Measurements from ENCODE around the gene CCNB1IP1. TPM values are rescaled to one million over a fixed set of nuclear protein-coding genes. Genes with fewer than 3 reads are reported as not detected.
"Not testable (repeated sequence)": the region's sequence is repeated elsewhere in the genome, so short reads cannot be mapped to it uniquely, and the experiment has no call there.

Gene CCNB1IP1
- total RNA-seq, 1 donor from 2014 or later: 60.5 TPM

DNA sequence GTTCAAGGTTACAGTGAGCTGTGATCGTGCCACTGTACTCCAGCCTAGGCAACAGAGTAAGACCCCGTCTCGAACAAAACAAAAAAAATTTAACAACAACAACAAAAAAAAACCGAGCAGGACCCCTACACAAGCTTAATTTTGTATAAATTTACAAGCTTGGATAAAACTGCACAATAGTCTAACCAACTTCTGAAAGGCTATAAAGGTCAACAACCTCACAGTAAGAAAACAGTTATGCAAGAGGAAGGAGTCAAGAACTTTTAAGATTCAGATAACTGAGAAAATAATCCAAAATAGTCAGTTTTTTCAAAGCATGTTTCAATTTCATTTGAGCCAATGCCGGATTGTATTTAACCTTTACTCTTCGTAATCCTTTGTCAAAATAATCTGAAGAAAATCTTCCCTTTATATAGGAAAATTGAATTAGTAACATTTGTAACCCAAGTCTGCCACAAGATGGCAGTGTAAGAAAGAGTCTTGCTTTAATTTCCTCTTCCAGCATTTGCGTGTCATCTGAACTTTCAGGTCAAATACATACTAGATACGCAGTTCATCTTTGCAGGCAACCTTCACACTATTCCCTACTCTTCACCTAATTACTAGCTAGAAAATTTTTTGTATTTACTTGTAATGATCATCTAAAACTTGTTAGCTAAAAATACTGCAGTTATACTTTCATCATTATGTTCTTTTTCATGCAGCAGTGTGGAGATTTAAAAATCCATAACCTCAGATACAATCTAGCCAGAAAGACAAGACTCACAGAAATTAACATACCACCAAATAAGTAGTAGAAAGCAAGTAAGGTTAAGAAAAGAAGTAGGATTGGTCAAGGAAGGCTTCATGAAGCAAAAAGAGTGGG lies 5.8 kb downstream of the CCNB1IP1 start:
- H3K4me3 Mint-ChIP-seq: peak overlapping the region; percentile 56
- no peaks in the 10 kb centered on the region for H3K27me3 Mint-ChIP-seq
- intact Hi-C loops (cut with micrococcal nuclease): loop anchor here (1.0 kb wide), 4 partner anchors 16 to 282 kb away; partner anchors contain the start of genes APEX1 and PARP2
- DNase-seq: peak; percentile 83
- peaks cover 31% of the 10 kb centered on the region for H3K4me1 Mint-ChIP-seq
- no peaks in the 10 kb centered on the region for H3K9me3 Mint-ChIP-seq
- peaks cover 43% of the 10 kb centered on the region for H3K36me3 Mint-ChIP-seq (ENCODE audit: low read depth)
- peak overlapping the region; percentile 31 for H3K27ac Mint-ChIP-seq

DNA sequence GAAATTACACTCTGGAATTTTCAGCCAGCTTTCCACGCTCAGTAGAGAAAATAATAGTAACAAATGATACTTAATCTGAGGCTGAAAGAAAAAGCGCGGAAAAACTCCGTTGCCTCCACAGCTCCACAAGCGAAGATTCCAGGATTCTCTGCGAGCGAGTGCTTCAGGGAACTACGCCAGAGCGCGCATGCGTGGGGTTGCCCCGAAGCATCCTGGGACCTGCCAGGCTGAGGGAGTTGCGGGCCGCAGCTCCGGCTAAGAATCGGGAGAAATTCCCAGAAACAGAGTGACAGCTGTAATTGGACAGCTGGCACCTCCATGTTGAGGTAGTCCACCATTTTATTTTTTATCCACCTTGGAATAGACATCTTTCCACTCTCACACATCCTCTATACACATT lies 15.4 kb downstream of the CCNB1IP1 start:
- H3K4me3 Mint-ChIP-seq: no peak overlapping the region
- peaks cover 56% of the 10 kb centered on the region for H3K36me3 Mint-ChIP-seq (ENCODE audit: low read depth)
- H3K4me1 Mint-ChIP-seq: peaks cover 1% of the 10 kb centered on the region
- no peaks in the 10 kb centered on the region for H3K9me3 Mint-ChIP-seq
- DNase-seq: no peak
- no peaks in the 10 kb centered on the region for H3K27me3 Mint-ChIP-seq
- intact Hi-C loops (cut with micrococcal nuclease): no loop called here
- no peak overlapping the region for H3K27ac Mint-ChIP-seq

DNA sequence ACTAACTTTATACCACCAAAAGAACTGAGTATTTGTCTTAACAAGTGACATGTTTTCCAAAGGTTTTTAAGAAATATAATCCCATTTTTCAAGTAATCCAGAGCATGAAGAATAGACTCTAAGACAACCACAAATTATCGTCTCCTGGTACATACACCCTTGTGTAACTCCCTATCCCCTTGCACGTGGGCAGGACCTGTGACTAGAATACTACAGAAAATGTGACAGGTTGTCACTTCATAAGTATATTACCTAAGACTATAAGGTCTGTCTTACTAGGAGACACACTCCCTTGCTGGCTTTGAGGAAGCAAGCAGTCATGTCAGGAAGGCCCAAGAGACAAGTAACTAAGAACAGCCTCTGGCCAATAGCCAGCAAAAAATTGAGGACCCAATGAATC lies 19.1 kb downstream of the CCNB1IP1 start:
- H3K9me3 Mint-ChIP-seq: no peaks in the 10 kb centered on the region
- DNase-seq: no peak
- H3K27ac Mint-ChIP-seq: no peak overlapping the region
- peaks cover 52% of the 10 kb centered on the region for H3K36me3 Mint-ChIP-seq (ENCODE audit: low read depth)
- H3K4me1 Mint-ChIP-seq: peaks cover 6% of the 10 kb centered on the region
- no peaks in the 10 kb centered on the region for H3K27me3 Mint-ChIP-seq
- no peak overlapping the region for H3K4me3 Mint-ChIP-seq
- intact Hi-C loops (cut with micrococcal nuclease): no loop called here

- H3K4me1 Mint-ChIP-seq: peaks cover 21% of the 10 kb centered on the region
These were observed 27.0 kb downstream of the CCNB1IP1 start for GRCh38 chr14:20306079-20306423.

DNA sequence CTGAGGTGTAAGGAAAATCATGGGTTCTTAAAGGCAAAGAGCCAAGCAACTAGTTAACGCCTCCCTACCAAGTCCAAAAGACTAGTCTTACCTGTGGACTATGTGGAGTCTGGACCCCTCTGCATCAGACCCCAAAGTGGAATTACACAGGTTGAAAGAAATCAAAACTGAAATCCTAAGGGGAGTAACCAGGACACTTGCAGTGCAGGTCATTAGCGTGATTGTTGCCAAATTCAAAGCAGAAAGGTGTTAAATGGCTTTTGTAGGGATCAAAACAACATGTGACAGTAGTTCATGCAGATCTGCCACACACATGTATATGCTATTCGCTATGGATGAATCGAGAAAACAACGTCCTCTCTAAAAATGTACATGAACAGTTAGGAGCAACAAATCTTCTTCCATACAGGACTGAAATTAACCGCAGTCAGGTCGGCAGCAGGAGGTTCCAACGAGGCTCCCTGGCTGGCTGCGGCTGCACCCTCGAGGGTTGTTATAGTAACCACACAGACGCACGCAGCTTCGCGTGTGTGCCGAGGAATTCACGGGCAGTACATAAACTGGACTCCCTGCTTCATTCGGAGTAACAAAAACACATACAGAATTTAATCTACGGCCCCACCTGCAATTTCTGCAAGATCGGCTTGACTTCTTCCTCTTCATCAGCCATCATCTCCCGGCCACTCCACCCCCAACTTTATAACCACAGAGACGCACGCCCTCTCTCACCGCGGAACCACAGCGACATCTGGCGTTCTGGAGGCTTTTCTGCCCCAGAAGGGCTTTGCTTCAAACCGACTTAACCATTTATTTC lies 27.6 kb downstream of the CCNB1IP1 start, which contains the start of gene TTC5:
Gene TTC5 (minus strand): TSS at position 687 of the 814 bp plus-strand sequence. CDS start 14 bp downstream, at position 673.
- peak within 1 kb of the TSS; percentile 79 for H3K27ac Mint-ChIP-seq
- H3K9me3 Mint-ChIP-seq: no peaks in the 10 kb centered on the region
- H3K36me3 Mint-ChIP-seq (ENCODE audit: low read depth): peaks cover 16% of the 10 kb centered on the region
- H3K4me3 Mint-ChIP-seq: peak within 1 kb of the TSS; percentile 90
- DNase-seq: peak; percentile 97
- H3K4me1 Mint-ChIP-seq: peaks cover 21% of the 10 kb centered on the region
- peaks cover 2% of the 10 kb centered on the region for H3K27me3 Mint-ChIP-seq
- intact Hi-C loops (cut with micrococcal nuclease): loop anchor here (1.0 kb wide), 1 partner anchor 304 kb away; no protein-coding TSS in a partner anchor

More at GRCh38 chr14:20306079-20306423, 27.0 kb downstream of the CCNB1IP1 start:
- DNase-seq: no peak
- H3K27ac Mint-ChIP-seq: no peak overlapping the region
- H3K9me3 Mint-ChIP-seq: no peaks in the 10 kb centered on the region
- intact Hi-C loops (cut with micrococcal nuclease): no loop called here
- peaks cover 11% of the 10 kb centered on the region for H3K36me3 Mint-ChIP-seq (ENCODE audit: low read depth)
- peak overlapping the region; percentile 90 for H3K4me3 Mint-ChIP-seq
- H3K27me3 Mint-ChIP-seq: peaks cover 2% of the 10 kb centered on the region

GRCh38 chr14:20302042-20302755 lies 30.9 kb downstream of the CCNB1IP1 start:
- Mint-ChIP-seq H3K27me3 (peaks cover 2% of the 10 kb centered on the region), H3K4me3 (no peak overlapping the region), H3K4me1 (peaks cover 21% of the 10 kb centered on the region), H3K9me3 (no peaks in the 10 kb centered on the region), H3K27ac (no peak overlapping the region), H3K36me3 (ENCODE audit: low read depth) (peaks cover 35% of the 10 kb centered on the region)
- intact Hi-C loops (cut with micrococcal nuclease): no loop called here
- DNase-seq: no peak

- H3K27ac Mint-ChIP-seq: no peak overlapping the region
- H3K4me1 Mint-ChIP-seq: peaks cover 7% of the 10 kb centered on the region
- H3K9me3 Mint-ChIP-seq: no peaks in the 10 kb centered on the region
- H3K27me3 Mint-ChIP-seq: no peaks in the 10 kb centered on the region
- peaks cover 53% of the 10 kb centered on the region for H3K36me3 Mint-ChIP-seq (ENCODE audit: low read depth)
- H3K4me3 Mint-ChIP-seq: no peak overlapping the region
- intact Hi-C loops (cut with micrococcal nuclease): no loop called here
- DNase-seq: no peak
These were observed 38.0 kb downstream of the CCNB1IP1 start for GRCh38 chr14:20295067-20295466.

GRCh38 chr14:20294636-20295035 lies 38.4 kb downstream of the CCNB1IP1 start:
- intact Hi-C loops (cut with micrococcal nuclease): no loop called here
- H3K4me3 Mint-ChIP-seq: no peak overlapping the region
- no peaks in the 10 kb centered on the region for H3K9me3 Mint-ChIP-seq
- peaks cover 55% of the 10 kb centered on the region for H3K36me3 Mint-ChIP-seq (ENCODE audit: low read depth)
- peak overlapping the region; percentile 21 for H3K27ac Mint-ChIP-seq
- peaks cover 7% of the 10 kb centered on the region for H3K4me1 Mint-ChIP-seq
- no peaks in the 10 kb centered on the region for H3K27me3 Mint-ChIP-seq
- no peak for DNase-seq

- intact Hi-C loops (cut with micrococcal nuclease); H3K27ac Mint-ChIP-seq; H3K4me1 Mint-ChIP-seq; H3K27me3 Mint-ChIP-seq; H3K4me3 Mint-ChIP-seq; DNase-seq; H3K9me3 Mint-ChIP-seq: not testable (repeated sequence)
- H3K36me3 Mint-ChIP-seq (ENCODE audit: low read depth): peaks cover 69% of the 10 kb centered on the region
These were observed 51.1 kb downstream of the CCNB1IP1 start for GRCh38 chr14:20281998-20282397.

GRCh38 chr14:20280265-20280664 lies 52.8 kb downstream of the CCNB1IP1 start:
- H3K4me1 Mint-ChIP-seq; H3K9me3 Mint-ChIP-seq; H3K4me3 Mint-ChIP-seq; intact Hi-C loops (cut with micrococcal nuclease); H3K27me3 Mint-ChIP-seq; H3K27ac Mint-ChIP-seq: not testable (repeated sequence)
- peaks cover 56% of the 10 kb centered on the region for H3K36me3 Mint-ChIP-seq (ENCODE audit: low read depth)
- DNase-seq: peak; percentile 59

GRCh38 chr14:20278414-20278813 lies 54.7 kb downstream of the CCNB1IP1 start:
- Mint-ChIP-seq H3K36me3 (ENCODE audit: low read depth) (peaks cover 49% of the 10 kb centered on the region), H3K4me3 (no peak overlapping the region), H3K27ac (no peak overlapping the region), H3K4me1 (peaks cover 9% of the 10 kb centered on the region), H3K27me3 (no peaks in the 10 kb centered on the region), H3K9me3 (peaks cover 23% of the 10 kb centered on the region)
- intact Hi-C loops (cut with micrococcal nuclease): no loop called here
- DNase-seq: no peak

GRCh38 chr14:20277409-20277808 lies 55.7 kb downstream of the CCNB1IP1 start:
- peaks cover 29% of the 10 kb centered on the region for H3K9me3 Mint-ChIP-seq
- H3K4me1 Mint-ChIP-seq: peaks cover 9% of the 10 kb centered on the region
- DNase-seq: no peak
- no peaks in the 10 kb centered on the region for H3K27me3 Mint-ChIP-seq
- peaks cover 41% of the 10 kb centered on the region for H3K36me3 Mint-ChIP-seq (ENCODE audit: low read depth)
- no peak overlapping the region for H3K27ac Mint-ChIP-seq
- intact Hi-C loops (cut with micrococcal nuclease): no loop called here
- no peak overlapping the region for H3K4me3 Mint-ChIP-seq

- intact Hi-C loops (cut with micrococcal nuclease): no loop called here
- peaks cover 4% of the 10 kb centered on the region for H3K4me1 Mint-ChIP-seq
- H3K9me3 Mint-ChIP-seq: peaks cover 40% of the 10 kb centered on the region
- H3K36me3 Mint-ChIP-seq (ENCODE audit: low read depth): peaks cover 18% of the 10 kb centered on the region
- H3K27ac Mint-ChIP-seq: no peak overlapping the region
- no peak overlapping the region for H3K4me3 Mint-ChIP-seq
- DNase-seq: no peak
- no peaks in the 10 kb centered on the region for H3K27me3 Mint-ChIP-seq
These were observed 59.0 kb downstream of the CCNB1IP1 start for GRCh38 chr14:20274062-20274461.
